Retinal pigment epithelial cell (primary cell): Measurements from ENCODE around the gene RUFY1.
"Not testable (repeated sequence)": the region's sequence is repeated elsewhere in the genome, so short reads cannot be mapped to it uniquely, and the experiment has no call there.

Experiments
- DNase-seq: peaks from one replicate; pipeline ENCODE4 v3.0.0-alpha.2; 2010; ENCODE audit warnings: low read depth
- H3K4me3 ChIP-seq: 2 replicates; pipeline ENCODE4 v1.5.1; 2011; ENCODE audit warnings: mild to moderate bottlenecking, low read length, control low read depth, moderate library complexity
- CTCF ChIP-seq: conservative IDR thresholded peaks from 2 replicates; pipeline ENCODE4 v1.5.1; 2011; ENCODE audit warnings: low read depth, low read length, control low read depth, inconsistent platforms

The RUFY1 gene

GRCh38 chr5:179509845-179510244 lies 40.5 kb upstream of the RUFY1 start:
- no peak for TF ChIP-seq CTCF
- no peak for DNase-seq
- no peak overlapping the region for H3K4me3 ChIP-seq

- no peak overlapping the region for H3K4me3 ChIP-seq
- no peak for TF ChIP-seq CTCF
Measured at GRCh38 chr5:179512452-179513000, 37.8 kb upstream of the RUFY1 start.

GRCh38 chr5:179515501-179515900 lies 34.9 kb upstream of the RUFY1 start:
- not testable (repeated sequence) for H3K4me3 ChIP-seq, DNase-seq

More at GRCh38 chr5:179512452-179513000, 37.8 kb upstream of the RUFY1 start:
- DNase-seq: no peak

GRCh38 chr5:179516221-179516620 lies 34.1 kb upstream of the RUFY1 start:
- no peak for TF ChIP-seq CTCF
- DNase-seq: no peak

GRCh38 chr5:179517746-179518145 lies 32.6 kb upstream of the RUFY1 start:
- DNase-seq, H3K4me3 ChIP-seq: not testable (repeated sequence)

More at GRCh38 chr5:179516221-179516620, 34.1 kb upstream of the RUFY1 start:
- no peak overlapping the region for H3K4me3 ChIP-seq

- not testable (repeated sequence) for DNase-seq, H3K4me3 ChIP-seq
Measured at GRCh38 chr5:179518369-179518768, 32.0 kb upstream of the RUFY1 start.

- DNase-seq, H3K4me3 ChIP-seq: not testable (repeated sequence)
Measured at GRCh38 chr5:179519416-179520070, 30.8 kb upstream of the RUFY1 start.

- DNase-seq, H3K4me3 ChIP-seq: not testable (repeated sequence)
Measured at GRCh38 chr5:179522107-179522506, 28.2 kb upstream of the RUFY1 start.

GRCh38 chr5:179526978-179527377 lies 23.4 kb upstream of the RUFY1 start:
- H3K4me3 ChIP-seq: no peak overlapping the region
- no peak for DNase-seq
- no peak for TF ChIP-seq CTCF
